Neural cell (in vitro differentiated cells): Measurements from ENCODE around the gene TCF4. TPM values are rescaled to one million over a fixed set of nuclear protein-coding genes. Genes with fewer than 3 reads are reported as not detected.

ENCODE experiments used
- H2AFZ ChIP-seq: fragments of 200-600, 300-800 bp; sonication (generic), shearing (Covaris generic); 2 replicates; pipeline ENCODE4 v1.6.0; 2014; ENCODE audit warnings: low read depth, mild to moderate bottlenecking, antibody characterized with exemption, low read length, moderate library complexity
- H3F3A ChIP-seq: fragments of 200-600 bp; shearing (Covaris generic); 2 replicates; pipeline ENCODE4 v1.6.1; 2016; ENCODE audit warnings: mild to moderate bottlenecking, moderate library complexity, mixed read lengths, antibody characterized with exemption, low read length; ENCODE audit not compliant: insufficient read depth, poor library complexity, severe bottlenecking
- H3K27ac ChIP-seq: fragments of 200-600, 300-800 bp; sonication (generic), shearing (Covaris generic); 2 replicates; pipeline ENCODE4 v1.5.1; 2014; ENCODE audit warnings: mild to moderate bottlenecking, low read length, moderate library complexity
- H3K27me3 ChIP-seq: fragments of 300-800, 200-600 bp; sonication (generic), shearing (Covaris generic); 2 replicates; pipeline ENCODE4 v1.6.0; 2014; ENCODE audit warnings: mild to moderate bottlenecking, low read depth, low read length, moderate library complexity; ENCODE audit not compliant: insufficient read depth
- H3K36me3 ChIP-seq: fragments of 300-800, 200-600 bp; sonication (generic), shearing (Covaris generic); 2 replicates; pipeline ENCODE4 v1.5.1; 2014; ENCODE audit warnings: mild to moderate bottlenecking, antibody characterized with exemption, low read length, moderate library complexity; ENCODE audit not compliant: insufficient read depth
- H3K4me2 ChIP-seq: fragments of 300-800, 200-600 bp; sonication (generic), shearing (Covaris generic); 2 replicates; pipeline ENCODE4 v1.6.0; 2014; ENCODE audit warnings: mild to moderate bottlenecking, low read length
- H3K4me3 ChIP-seq: fragments of 300-800, 200-600 bp; sonication (generic), shearing (Covaris generic); 2 replicates; pipeline ENCODE4 v1.5.1; 2014; ENCODE audit warnings: mild to moderate bottlenecking, low read length, moderate library complexity
- H3K79me2 ChIP-seq: fragments of 200-600 bp; shearing (Covaris generic); replicated peaks from 2 replicates; pipeline ENCODE4 v1.6.0; 2014; ENCODE audit warnings: mild to moderate bottlenecking, low read length, moderate library complexity; ENCODE audit not compliant: insufficient read depth
- H3K9ac ChIP-seq: fragments of 300-800, 200-600 bp; sonication (generic), shearing (Covaris generic); 2 replicates; pipeline ENCODE4 v1.6.1; 2016; ENCODE audit warnings: mild to moderate bottlenecking, low read length, mixed read lengths
- H3K9me2 ChIP-seq: fragments of 200-600 bp; shearing (Covaris generic); 2 replicates; pipeline ENCODE4 v1.6.1; 2016; ENCODE audit warnings: mild to moderate bottlenecking, low read length, mixed read lengths; ENCODE audit not compliant: insufficient read depth
- H3K9me3 ChIP-seq: fragments of 200-600, 300-800 bp; sonication (generic), shearing (Covaris generic); 2 replicates; pipeline ENCODE4 v1.6.1; 2016; ENCODE audit warnings: mild to moderate bottlenecking, mixed run types, low read length, moderate library complexity, mixed read lengths
- H4K20me1 ChIP-seq: fragments of 200-600 bp; shearing (Covaris generic); 2 replicates; pipeline ENCODE4 v1.6.1; 2016; ENCODE audit warnings: mild to moderate bottlenecking, mixed run types; ENCODE audit not compliant: insufficient read depth
- EP300 ChIP-seq: fragments of 450-650 bp; conservative IDR thresholded peaks from 2 replicates; pipeline ENCODE4 v1.6.1; 2014; ENCODE audit warnings: antibody characterized with exemption, mild to moderate bottlenecking, moderate library complexity; ENCODE audit not compliant: poor library complexity, severe bottlenecking
- EZH2 ChIP-seq: fragments of 200-600, 300-800 bp; shearing (Covaris generic), sonication (generic); IDR thresholded peaks from 2 replicates; pipeline ENCODE4 v1.6.1; 2014; ENCODE audit warnings: antibody characterized with exemption, low read length, borderline replicate concordance, mild to moderate bottlenecking; ENCODE audit not compliant: insufficient read depth, poor library complexity, severe bottlenecking
- MXI1 ChIP-seq: fragments of 450-650 bp; conservative IDR thresholded peaks from 2 replicates; pipeline ENCODE4 v1.6.1; 2014; ENCODE audit warnings: antibody characterized with exemption, mild to moderate bottlenecking; ENCODE audit not compliant: poor library complexity, severe bottlenecking
- POLR2AphosphoS5 ChIP-seq: IDR thresholded peaks from 2 replicates; pipeline ENCODE4 v1.6.1; 2012
- RAD21 ChIP-seq: fragments of 450-650 bp; conservative IDR thresholded peaks from 2 replicates; pipeline ENCODE4 v1.6.1; 2014; ENCODE audit warnings: antibody characterized with exemption, mild to moderate bottlenecking, moderate library complexity
- SMC3 ChIP-seq: fragments of 450-650 bp; conservative IDR thresholded peaks from 2 replicates; pipeline ENCODE4 v1.6.1; 2014; ENCODE audit warnings: antibody characterized with exemption, mild to moderate bottlenecking, moderate library complexity; ENCODE audit not compliant: poor library complexity
- TAF1 ChIP-seq: IDR thresholded peaks from 2 replicates; pipeline ENCODE4 v1.6.1; 2012; ENCODE audit warnings: low read depth
- polyA plus RNA-seq: library from polyadenylated mRNA; depleted of rRNA; stranded (reverse); fragments of >200 nt; gene quantifications from 2 replicates; pipeline ENCODE4 v1.2.3, GENCODE V29; 2014
- TF ChIP-seq, protein P1 (sequence below): fragments of 450-650 bp; IDR thresholded peaks from 2 replicates; pipeline ENCODE4 v1.5.1; 2014; ENCODE audit warnings: antibody characterized with exemption, mild to moderate bottlenecking, moderate library complexity; ENCODE audit not compliant: poor library complexity, severe bottlenecking
- TF ChIP-seq, protein P2 (sequence below): IDR thresholded peaks from 2 replicates; pipeline ENCODE4 v1.6.1; 2012; ENCODE audit warnings: borderline replicate concordance

The TCF4 gene
- polyA plus RNA-seq, 1 donor from 2014 or later: 7.0 TPM

DNA sequence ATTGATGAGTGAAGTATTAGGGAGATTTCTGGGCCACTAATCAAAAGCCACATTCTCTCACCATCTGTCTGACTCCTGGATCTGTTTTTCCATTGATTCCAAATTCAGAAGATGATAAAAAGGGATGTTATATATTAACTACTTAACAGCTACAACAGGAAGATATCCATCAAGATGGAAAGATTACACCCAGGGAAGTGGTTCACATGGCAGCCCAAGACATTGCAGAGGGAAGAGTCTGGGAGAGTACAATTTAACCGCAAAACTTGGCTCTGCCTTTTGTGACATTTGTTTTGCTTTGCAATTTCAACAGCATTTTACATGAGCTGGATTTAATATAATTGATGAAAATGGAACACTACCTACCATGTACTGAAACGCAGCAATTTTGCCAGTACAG, 22.5 kb upstream of the TCF4 start:
- H3K9me3 ChIP-seq: peaks cover 6% of the 10 kb centered on the region
- H3K4me3 ChIP-seq: no peak overlapping the region
- no peaks in the 10 kb centered on the region for H4K20me1 ChIP-seq
- H2AFZ ChIP-seq: no peak overlapping the region
- no peaks in the 10 kb centered on the region for H3K36me3 ChIP-seq
- H3K79me2 ChIP-seq: no peaks in the 10 kb centered on the region
- no peak overlapping the region for H3K9ac ChIP-seq
- no peaks in the 10 kb centered on the region for H3F3A ChIP-seq
- no peaks in the 10 kb centered on the region for H3K9me2 ChIP-seq
- TF ChIP-seq EP300 (no peak), RAD21 (no peak), SMC3 (no peak), TAF1 (no peak), POLR2AphosphoS5 (no peak), MXI1 (no peak), EZH2 (no peak)
- TF ChIP-seq, protein P1, sequence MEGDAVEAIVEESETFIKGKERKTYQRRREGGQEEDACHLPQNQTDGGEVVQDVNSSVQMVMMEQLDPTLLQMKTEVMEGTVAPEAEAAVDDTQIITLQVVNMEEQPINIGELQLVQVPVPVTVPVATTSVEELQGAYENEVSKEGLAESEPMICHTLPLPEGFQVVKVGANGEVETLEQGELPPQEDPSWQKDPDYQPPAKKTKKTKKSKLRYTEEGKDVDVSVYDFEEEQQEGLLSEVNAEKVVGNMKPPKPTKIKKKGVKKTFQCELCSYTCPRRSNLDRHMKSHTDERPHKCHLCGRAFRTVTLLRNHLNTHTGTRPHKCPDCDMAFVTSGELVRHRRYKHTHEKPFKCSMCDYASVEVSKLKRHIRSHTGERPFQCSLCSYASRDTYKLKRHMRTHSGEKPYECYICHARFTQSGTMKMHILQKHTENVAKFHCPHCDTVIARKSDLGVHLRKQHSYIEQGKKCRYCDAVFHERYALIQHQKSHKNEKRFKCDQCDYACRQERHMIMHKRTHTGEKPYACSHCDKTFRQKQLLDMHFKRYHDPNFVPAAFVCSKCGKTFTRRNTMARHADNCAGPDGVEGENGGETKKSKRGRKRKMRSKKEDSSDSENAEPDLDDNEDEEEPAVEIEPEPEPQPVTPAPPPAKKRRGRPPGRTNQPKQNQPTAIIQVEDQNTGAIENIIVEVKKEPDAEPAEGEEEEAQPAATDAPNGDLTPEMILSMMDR: no peak
- TF ChIP-seq, protein P2, sequence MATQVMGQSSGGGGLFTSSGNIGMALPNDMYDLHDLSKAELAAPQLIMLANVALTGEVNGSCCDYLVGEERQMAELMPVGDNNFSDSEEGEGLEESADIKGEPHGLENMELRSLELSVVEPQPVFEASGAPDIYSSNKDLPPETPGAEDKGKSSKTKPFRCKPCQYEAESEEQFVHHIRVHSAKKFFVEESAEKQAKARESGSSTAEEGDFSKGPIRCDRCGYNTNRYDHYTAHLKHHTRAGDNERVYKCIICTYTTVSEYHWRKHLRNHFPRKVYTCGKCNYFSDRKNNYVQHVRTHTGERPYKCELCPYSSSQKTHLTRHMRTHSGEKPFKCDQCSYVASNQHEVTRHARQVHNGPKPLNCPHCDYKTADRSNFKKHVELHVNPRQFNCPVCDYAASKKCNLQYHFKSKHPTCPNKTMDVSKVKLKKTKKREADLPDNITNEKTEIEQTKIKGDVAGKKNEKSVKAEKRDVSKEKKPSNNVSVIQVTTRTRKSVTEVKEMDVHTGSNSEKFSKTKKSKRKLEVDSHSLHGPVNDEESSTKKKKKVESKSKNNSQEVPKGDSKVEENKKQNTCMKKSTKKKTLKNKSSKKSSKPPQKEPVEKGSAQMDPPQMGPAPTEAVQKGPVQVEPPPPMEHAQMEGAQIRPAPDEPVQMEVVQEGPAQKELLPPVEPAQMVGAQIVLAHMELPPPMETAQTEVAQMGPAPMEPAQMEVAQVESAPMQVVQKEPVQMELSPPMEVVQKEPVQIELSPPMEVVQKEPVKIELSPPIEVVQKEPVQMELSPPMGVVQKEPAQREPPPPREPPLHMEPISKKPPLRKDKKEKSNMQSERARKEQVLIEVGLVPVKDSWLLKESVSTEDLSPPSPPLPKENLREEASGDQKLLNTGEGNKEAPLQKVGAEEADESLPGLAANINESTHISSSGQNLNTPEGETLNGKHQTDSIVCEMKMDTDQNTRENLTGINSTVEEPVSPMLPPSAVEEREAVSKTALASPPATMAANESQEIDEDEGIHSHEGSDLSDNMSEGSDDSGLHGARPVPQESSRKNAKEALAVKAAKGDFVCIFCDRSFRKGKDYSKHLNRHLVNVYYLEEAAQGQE: no peak
- no peak overlapping the region for H3K27ac ChIP-seq
- no peaks in the 10 kb centered on the region for H3K27me3 ChIP-seq
- no peak overlapping the region for H3K4me2 ChIP-seq

DNA sequence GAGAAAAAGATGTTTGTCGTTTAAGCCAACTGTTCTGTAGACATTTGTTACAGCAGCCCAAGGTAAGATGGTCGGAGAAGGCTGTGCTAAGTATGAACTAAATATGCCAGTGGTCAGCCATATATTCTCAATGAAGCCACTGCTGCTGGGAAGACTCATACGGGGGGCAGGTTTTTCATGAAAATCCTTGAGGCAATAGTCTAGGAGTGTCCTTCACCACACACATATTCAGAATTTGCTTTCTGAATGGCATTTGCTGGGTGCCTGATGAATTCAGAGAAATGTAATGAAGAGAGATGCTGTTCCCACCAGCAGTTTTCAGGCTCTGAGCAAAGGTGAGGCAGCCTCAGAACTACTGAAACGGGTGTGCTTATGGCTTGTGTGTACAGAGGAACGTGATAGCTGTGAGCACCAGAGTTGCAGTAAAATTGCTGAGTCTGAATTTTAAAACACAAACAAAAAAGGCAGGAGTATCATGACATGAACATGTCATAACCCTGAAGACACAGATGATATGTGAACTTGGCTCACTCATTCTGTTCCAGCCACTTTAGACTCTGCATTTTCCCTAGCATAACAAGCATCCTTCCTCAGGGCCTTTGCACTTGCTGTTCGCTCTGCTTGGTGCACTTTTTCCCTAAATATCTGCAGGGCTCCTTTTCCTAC, 21.3 kb upstream of the TCF4 start:
- no peak overlapping the region for H2AFZ ChIP-seq
- no peak overlapping the region for H3K4me3 ChIP-seq
- H3K27ac ChIP-seq: no peak overlapping the region
- H4K20me1 ChIP-seq: no peaks in the 10 kb centered on the region
- H3K27me3 ChIP-seq: no peaks in the 10 kb centered on the region
- peaks cover 6% of the 10 kb centered on the region for H3K9me3 ChIP-seq
- no peaks in the 10 kb centered on the region for H3K9me2 ChIP-seq
- no peaks in the 10 kb centered on the region for H3K36me3 ChIP-seq
- H3F3A ChIP-seq: no peaks in the 10 kb centered on the region
- TF ChIP-seq MXI1: no peak
- TF ChIP-seq, protein P1: no peak
- TF ChIP-seq EZH2: no peak
- TF ChIP-seq TAF1: no peak
- TF ChIP-seq RAD21: no peak
- TF ChIP-seq POLR2AphosphoS5: no peak
- TF ChIP-seq SMC3: no peak
- TF ChIP-seq, protein P2: no peak
- H3K79me2 ChIP-seq: no peaks in the 10 kb centered on the region
- no peak overlapping the region for H3K4me2 ChIP-seq
- no peak overlapping the region for H3K9ac ChIP-seq
